Glomerular endothelial cell (primary cell): ENCODE results near the gene CERT1. TPM values are rescaled to one million over a fixed set of nuclear protein-coding genes. Genes with fewer than 3 reads are reported as not detected.

ENCODE experiments used
- DNase-seq: peaks from one replicate; pipeline ENCODE4 v3.0.0-alpha.2; 2011; ENCODE audit warnings: low read depth, low spot score; ENCODE audit errors: extremely low read depth
- total RNA-seq: library from RNA; depleted of rRNA; stranded (reverse); fragments of >200 nt; gene quantifications from 2 replicates; pipeline ENCODE4 v1.2.3, GENCODE V29; 2015

Gene CERT1
- total RNA-seq, 1 donor from 2014 or later: 20.1 TPM

DNA sequence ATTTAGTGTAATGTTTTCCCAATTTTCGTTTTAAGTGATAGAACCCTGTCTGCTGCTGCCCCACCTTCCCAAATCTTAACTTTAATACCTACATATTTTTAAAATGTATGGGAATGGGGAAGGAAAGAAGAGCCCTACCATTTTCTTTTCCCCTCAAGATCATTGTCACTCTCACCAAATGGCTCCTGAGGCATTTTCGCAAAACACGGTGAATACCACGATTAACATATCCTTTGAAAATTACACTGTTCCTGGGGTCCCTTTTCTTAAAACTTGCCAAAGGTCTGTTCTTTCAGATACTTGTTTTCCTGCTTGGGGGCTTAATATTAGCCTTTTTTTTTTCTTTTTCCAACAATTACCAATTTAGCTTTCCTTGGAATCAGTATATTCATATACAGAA is 36.1 kb downstream of the CERT1 start:
- DNase-seq: no peak

DNA sequence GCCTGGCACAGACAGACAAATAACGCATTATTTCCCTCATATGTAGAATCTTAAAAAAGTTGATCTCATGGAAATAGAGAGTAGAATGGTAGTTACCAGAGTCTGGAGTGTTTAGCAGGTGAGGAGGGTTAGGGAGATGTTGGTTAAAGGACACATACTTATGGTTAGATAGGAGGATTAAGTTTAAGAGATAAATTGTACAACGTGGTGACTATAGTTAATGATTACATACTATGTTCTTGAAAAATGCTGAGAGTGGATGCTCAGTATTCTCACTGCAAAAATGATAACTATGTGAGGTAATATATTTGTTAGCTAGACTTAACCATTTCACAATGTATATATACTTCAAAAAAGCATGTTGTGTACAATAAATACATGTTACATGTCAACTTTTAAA is 38.0 kb downstream of the CERT1 start:
- no peak for DNase-seq

DNA sequence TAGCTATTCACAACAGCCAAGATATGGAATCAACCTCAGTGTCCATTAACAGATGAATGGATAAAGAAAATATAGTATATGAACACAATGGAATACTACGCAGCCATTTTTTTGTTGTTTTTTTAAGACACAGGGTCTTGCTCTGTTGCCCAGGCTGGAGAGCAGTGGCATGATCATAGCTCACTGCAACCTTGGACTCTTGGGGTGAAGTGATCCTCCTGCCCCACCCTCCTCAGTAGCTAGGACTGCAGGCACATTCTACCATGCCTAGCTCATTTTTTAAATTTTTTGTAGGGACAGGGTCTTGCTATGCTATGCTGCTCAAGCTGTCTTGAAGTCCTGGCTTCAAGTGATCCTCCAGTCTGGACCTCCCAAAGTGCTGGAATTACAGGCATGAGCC is 38.5 kb downstream of the CERT1 start:
- no peak for DNase-seq

- DNase-seq: no peak
Observed at GRCh38 chr5:75471193-75471592, 40.2 kb downstream of the CERT1 start.

DNA sequence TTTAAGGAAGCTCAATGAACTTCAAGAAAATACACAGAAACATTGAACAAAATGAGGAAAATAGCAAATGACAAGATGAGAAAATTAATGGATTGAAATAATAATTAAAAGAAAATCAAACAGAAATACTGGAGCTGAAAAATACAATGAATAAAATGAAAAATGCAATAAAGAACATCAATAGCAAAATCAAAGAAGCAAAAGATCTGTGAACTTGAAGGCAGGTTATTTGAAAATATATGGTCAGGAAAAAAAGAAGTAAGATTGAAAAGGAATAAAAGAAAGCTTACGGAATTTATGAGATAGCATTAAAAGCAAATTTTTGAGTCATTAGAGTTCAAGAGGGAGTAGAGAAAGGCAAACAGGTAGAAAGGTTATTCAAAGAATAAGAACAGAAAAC is 42.4 kb downstream of the CERT1 start:
- no peak for DNase-seq

- no peak for DNase-seq
Observed at GRCh38 chr5:75468593-75468992, 42.8 kb downstream of the CERT1 start.

DNA sequence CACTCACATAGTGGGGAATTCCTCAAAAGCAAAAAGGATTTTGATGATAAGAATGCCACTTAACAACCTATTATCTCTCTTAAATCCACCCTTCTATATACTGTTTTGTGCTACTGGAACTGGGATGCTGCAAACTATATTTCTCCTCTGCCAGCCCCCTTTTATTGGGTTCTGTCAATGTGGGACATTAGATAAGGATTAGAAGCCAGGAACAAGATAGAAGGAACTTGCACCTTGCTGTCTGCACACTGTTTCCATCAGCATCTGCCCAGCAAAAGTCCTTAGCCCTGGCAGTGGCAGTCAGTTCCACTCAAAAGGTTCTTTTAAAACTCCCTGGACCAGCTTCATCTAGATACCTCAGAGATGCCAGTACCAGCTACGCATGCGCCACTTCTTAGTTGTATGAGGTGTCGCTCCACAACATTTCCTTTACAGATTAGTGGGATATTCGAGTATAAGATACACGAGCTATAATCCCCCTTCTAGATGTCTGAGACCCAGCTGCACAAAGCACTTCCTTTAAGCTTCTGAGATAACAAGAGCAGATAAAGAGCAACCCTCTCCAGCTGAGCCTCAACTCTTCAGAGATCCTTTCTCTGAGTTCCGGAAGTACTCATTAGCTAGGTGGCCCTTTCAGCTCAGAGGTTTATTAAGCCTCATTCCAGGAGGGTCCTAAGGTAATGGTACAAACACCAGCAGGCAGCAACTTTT is 45.3 kb downstream of the CERT1 start:
- DNase-seq: no peak

DNA sequence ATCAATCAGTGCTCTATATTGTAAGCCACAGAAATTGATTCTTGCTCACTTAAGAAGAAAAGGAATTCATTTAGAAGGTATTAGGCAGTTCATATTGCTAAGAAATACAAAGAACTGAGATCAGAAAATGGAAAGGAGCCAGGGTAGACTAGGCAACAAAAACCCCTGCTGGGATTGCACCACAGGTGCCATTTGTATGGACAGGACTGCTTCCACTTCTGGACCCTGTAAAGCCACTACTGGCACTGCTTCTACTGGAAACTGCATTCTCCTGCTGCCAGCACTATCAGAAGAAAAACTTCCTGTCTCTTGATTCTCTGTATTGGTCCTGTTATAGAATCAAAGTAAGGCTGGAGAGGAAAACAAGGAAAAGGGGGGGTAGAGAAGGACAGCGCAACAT is 45.9 kb downstream of the CERT1 start:
- DNase-seq: no peak

DNA sequence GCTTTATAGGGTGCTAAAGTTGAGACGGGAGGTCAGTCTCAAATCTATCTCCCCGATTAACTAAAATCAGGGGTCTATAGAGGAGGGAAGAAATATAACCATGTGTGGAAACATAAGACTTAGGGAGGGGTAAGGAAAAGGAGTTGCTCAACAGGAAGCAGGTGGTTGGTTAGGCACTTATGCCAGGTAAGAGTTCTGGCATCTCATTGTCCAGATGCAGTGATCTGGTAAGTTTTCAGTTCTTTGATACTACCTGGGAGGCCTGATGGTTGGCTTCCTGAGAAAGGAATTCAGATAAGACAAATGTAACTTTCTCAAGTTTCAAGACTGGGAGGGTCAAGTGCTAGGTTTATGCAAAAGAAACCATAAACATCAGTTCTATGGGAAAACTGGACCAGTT is 47.7 kb downstream of the CERT1 start:
- no peak for DNase-seq

GRCh38 chr5:75461679-75462078 is 49.8 kb downstream of the CERT1 start:
- no peak for DNase-seq

- no peak for DNase-seq
Observed at GRCh38 chr5:75460942-75461610, 50.4 kb downstream of the CERT1 start.

GRCh38 chr5:75460532-75460931 is 50.9 kb downstream of the CERT1 start:
- DNase-seq: no peak

- DNase-seq: no peak
Observed at GRCh38 chr5:75457691-75458090, 53.7 kb downstream of the CERT1 start.

- DNase-seq: no peak
Observed at GRCh38 chr5:75457161-75457560, 54.3 kb downstream of the CERT1 start.

DNA sequence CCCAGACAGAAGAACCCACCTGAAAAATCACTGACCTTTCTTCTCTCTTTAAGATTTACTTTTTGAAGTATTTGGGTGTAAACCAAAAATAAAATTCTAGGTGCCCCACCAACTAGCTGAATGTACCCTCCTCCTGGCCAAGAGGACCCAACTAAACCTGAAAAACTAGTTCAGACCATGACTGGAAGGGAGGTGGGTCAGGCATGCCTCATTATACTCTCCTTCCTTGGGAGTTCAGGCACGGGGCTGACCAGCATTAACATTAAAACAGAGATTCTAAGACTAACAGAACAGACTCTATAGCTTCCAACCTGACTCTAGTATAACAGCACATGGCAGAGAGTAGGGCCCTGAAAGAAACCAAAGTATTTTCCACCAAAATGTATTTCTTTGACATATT is 61.4 kb downstream of the CERT1 start:
- no peak for DNase-seq

DNA sequence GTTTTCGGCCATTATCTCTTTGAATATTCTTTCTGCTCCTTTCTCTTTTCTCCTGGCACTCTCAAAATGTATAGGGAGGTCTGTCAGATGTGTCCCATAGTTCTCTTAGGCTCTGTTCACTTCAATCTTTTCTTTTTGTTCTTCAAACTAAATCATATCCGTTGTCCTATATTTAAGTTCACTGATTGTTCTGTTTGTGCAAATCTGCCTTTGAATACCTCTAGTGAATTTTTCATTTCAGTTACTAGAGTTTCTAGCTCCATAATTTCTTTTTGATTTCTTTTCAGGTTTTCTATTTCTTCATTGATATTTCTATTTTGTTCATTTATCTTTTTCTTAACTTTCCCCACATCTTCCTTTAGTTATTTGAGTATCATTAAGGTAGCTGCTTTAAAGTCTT is 65.4 kb downstream of the CERT1 start:
- DNase-seq: no peak

- DNase-seq: no peak
Observed at GRCh38 chr5:75441560-75441959, 69.9 kb downstream of the CERT1 start.

GRCh38 chr5:75439276-75439675 is 72.2 kb downstream of the CERT1 start:
- DNase-seq: no peak

- no peak for DNase-seq
Observed at GRCh38 chr5:75438722-75439121, 72.7 kb downstream of the CERT1 start.

DNA sequence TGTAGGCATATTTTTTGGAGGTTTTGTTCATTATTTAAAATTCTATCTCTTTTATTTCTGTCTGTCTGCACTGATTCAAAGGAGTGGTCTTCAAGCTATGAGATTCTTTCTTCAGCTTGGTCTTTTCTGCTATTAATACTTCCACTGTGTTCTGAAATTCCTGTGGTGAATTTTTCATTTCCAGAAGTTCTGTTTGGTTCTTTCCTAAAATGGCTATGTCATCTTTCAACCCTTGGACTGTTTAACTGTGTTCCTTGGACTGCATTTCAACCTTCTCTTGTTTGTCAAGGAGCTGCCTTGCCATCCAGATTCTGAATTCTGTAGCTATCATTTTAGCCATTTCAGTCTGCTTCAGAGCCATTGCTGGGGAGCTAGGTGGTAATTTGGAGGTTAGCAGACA is 76.3 kb downstream of the CERT1 start:
- no peak for DNase-seq

- DNase-seq: no peak
Observed at GRCh38 chr5:75433814-75434506, 77.5 kb downstream of the CERT1 start.

- no peak for DNase-seq
Observed at GRCh38 chr5:75414241-75414640, 97.2 kb downstream of the CERT1 start.
